Measurements from ENCODE around the gene OVCA2. TPM values are rescaled to one million over a fixed set of nuclear protein-coding genes. Genes with fewer than 3 reads are reported as not detected.

Gene OVCA2
- total RNA-seq, 1 donor from 2014 or later: 55.8 TPM

GRCh38 chr17:2064980-2065785 lies 23.4 kb downstream of the OVCA2 start:
- peak in 1 of 2 donors; percentile 86 for DNase-seq (ENCODE audit: low read depth in 2 of 2)

GRCh38 chr17:2065949-2066400 lies 24.2 kb downstream of the OVCA2 start:
- no peak for DNase-seq (ENCODE audit: low read depth in 2 of 2)

DNA sequence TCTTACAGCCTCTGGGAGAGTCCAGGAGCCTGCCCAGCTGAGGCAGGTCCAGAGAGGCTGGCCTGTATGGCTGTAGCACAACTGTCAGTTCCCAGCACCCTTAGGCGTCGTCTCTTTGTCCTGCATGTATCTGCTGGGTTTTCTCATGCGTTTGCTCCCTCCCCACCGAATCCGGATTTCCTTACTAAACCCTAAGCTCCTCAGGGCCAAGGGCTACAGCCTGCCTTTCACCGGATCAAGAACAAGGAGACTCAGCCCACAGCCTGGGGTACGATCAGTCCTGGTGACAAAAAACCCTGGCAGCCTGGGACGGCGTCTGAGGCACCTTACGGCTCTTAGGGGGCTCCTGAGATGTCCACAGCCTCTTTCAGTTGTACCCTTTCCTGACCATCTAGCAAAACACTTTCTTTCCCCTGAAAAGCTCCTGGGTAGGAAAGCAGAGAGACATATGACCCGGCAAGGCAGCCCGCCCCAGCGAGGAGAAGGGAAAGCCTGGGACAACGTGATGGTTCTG lies 25.3 kb downstream of the OVCA2 start:
- DNase-seq (ENCODE audit: low read depth in 2 of 2): peak in 1 of 2 donors; percentile 35

DNA sequence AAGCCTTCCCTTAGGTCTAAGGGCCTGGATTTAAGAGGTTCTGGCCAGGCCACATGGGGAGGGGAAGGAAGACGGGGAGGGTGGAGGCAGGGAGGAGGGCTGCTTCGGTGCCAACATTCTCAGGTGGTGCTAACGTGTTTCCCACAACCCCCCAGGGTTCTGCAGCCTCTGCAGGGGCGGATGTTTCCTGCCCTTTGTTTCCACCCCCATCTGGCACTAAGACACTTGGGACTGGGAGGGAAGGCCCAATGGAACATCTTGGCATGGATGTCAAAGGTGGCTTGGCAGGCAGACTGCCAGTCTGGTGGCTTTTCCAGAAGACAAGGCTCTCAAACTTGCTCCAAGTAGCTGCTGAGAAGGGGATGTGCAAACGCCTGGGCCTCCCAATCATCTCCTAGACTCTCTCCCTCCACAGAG lies 25.8 kb downstream of the OVCA2 start:
- DNase-seq (ENCODE audit: low read depth in 2 of 2): peak in 1 of 2 donors; percentile 82

GRCh38 chr17:2068031-2068518 lies 26.3 kb downstream of the OVCA2 start:
- no peak for DNase-seq (ENCODE audit: low read depth in 2 of 2)

- peak in 1 of 2 donors; percentile 89 for DNase-seq (ENCODE audit: low read depth in 2 of 2)
These were observed 26.8 kb downstream of the OVCA2 start for GRCh38 chr17:2068519-2069051.

DNA sequence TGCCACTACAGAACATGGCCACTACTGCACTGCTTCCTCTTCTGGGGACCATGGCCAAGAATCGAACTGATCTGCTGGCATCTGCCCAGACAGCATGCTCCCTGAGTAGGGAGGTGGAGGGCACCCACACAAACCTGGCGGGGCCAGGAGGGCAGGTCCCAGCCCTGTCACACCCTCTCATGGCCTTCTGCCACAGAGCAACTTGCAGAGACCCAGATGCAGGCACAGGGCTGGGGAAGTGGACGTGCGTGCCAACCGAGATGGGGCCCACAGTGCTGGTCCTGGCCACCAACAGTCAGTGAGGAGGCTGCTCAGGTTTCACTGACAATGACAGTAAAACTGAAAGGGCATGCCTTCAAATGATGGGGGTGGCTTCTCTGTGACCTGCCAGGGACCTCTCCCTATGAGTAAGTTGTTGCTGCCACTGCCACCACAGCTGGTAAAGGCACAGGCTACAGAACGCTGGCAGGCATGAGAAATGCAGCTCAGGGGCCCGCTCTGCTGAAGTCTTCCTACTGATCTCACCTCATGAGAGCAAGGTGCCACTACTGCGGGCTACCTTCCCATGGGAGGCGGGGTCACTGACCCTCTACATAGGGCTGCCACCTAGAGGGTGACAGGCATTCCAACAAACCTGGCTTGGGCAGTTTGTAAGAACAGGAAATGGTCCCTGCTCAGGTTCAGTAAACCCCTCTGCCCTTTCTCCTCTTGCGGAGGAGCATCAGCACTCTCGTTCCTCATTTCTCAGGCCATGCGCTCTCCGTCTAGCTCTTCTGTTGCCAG lies 28.6 kb downstream of the OVCA2 start:
- DNase-seq (ENCODE audit: low read depth in 2 of 2): no peak

GRCh38 chr17:2071024-2071385 lies 29.2 kb downstream of the OVCA2 start:
- no peak for DNase-seq (ENCODE audit: low read depth in 2 of 2)

GRCh38 chr17:2071455-2072281 lies 29.8 kb downstream of the OVCA2 start:
- peak; percentile 87 to 93 for DNase-seq (ENCODE audit: low read depth in 2 of 2)

DNA sequence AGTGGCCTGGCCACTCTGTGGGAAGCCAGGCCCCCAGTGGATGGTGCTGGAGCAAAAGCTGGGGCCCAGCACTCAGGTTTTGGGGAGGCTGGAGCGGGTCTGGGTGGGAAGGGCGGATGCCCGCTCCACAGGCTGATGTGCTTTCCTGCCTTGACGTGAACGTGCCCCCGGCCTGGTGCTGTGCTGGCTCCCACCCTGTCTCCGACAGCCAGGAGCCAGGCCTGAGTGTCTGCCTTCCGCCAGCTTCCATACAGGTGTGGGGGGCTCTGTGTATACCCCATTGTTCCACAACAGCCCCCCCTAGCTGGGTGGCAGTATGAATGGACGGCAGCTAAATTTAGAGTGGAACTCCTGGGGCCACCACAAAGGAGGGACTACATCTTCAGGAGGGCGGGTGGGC lies 33.1 kb downstream of the OVCA2 start:
- DNase-seq (ENCODE audit: low read depth in 2 of 2): no peak

DNA sequence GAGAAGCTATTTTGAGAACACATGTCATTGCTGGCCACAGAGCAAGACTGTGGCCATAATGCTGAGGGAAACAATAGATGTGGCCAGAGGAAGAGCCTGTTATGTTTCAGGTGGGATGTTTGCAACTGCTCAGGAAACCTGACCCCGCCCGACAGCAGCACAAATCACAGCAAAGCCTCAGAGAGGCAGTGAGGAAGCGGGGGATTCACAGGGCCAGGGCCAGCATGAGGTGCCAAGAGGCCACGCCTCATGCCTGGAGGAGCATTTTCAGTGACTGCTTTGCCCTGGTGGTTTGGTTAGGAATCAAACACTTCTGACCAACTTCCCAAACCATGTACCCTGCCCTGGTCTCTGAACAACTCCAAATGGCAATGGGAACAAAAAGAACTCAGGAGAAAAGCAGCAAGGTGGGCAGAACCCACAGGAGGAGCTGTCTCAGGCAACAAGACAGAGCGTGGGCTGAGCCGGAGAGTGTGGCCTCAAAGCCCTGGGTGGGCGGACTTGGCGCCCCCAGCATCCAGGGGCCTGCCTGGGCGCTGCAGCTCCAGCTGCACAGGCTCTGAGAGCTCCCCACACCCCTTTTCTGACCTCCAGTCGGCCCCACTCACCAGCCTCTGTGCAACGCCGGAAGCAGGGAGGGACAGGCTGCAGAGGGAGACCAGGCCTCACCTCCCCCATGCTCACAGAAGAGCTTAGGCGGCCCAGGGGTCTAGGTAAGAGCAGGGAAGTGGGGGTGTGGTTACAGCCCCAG lies 33.7 kb downstream of the OVCA2 start:
- peak in 1 of 2 donors; percentile 65 for DNase-seq (ENCODE audit: low read depth in 2 of 2)

GRCh38 chr17:2076087-2076984 lies 34.5 kb downstream of the OVCA2 start:
- no peak for DNase-seq (ENCODE audit: low read depth in 2 of 2)

DNA sequence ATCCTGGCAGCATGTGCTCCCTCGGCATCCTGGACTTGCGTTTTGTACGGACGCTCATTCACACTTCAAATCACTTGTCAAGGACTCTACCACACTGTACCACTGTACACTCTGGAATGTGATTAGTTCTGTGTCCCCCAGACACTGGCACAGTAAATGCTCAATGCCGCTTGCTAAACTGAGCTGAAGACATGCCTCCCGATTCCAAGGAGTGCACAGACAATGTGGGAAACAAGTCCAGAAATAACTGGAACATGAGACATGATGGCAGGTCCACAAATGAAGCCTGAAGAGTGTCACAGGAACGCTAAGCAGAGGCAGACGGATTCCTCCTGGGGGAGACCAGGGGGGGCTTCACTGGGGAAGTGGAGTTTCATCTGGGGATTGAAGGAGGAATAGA lies 35.2 kb downstream of the OVCA2 start:
- DNase-seq (ENCODE audit: low read depth in 2 of 2): no peak

DNA sequence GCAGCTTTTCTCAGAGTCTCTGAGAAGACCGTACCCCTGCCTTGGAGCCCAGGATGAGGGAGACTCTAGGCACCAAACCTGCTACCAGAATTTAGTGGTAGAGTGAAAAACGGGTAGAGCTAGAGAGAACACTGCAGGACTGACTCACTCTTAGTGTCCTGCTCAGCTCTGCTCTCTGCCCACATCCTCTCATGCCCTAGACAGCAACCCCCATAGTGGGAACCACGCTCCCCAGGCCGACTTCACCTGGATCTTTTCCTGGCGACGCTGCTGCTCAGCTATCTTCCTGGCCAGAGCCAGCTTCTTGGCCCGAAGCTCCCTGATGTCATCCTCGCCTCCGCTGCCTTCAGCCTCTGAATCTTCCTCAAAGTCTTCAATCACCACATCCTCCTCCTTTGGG lies 39.7 kb downstream of the OVCA2 start:
- no peak for DNase-seq (ENCODE audit: low read depth in 2 of 2)

GRCh38 chr17:2082003-2082781 lies 40.4 kb downstream of the OVCA2 start:
- DNase-seq (ENCODE audit: low read depth in 2 of 2): no peak

- DNase-seq (ENCODE audit: low read depth in 2 of 2): no peak
These were observed 41.8 kb downstream of the OVCA2 start for GRCh38 chr17:2083613-2084035.

- DNase-seq (ENCODE audit: low read depth in 2 of 2): peak in 1 of 2 donors; percentile 62
These were observed 42.4 kb downstream of the OVCA2 start for GRCh38 chr17:2084036-2084765.
